ENCODE results near the gene CD59.

DNA sequence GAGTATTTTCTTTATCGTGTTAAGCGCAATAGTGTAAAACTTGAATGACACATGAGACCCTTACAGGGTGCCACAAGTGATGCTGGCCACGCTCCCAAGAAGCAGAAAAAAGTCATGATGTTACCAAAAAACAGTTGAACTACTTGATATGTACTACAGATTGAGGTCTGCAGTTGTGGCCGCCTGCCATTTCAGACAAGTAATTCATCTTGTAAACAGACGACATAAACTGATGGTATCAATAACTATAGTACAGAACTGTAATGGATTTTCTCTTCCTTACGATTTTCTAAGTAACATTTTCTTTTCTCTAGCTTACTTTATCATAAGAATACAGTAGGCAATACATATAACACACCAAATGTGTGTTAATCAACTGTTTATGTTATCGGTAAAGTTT is 5.5 kb downstream of the CD59 start:
- TF ChIP-seq, protein P1, sequence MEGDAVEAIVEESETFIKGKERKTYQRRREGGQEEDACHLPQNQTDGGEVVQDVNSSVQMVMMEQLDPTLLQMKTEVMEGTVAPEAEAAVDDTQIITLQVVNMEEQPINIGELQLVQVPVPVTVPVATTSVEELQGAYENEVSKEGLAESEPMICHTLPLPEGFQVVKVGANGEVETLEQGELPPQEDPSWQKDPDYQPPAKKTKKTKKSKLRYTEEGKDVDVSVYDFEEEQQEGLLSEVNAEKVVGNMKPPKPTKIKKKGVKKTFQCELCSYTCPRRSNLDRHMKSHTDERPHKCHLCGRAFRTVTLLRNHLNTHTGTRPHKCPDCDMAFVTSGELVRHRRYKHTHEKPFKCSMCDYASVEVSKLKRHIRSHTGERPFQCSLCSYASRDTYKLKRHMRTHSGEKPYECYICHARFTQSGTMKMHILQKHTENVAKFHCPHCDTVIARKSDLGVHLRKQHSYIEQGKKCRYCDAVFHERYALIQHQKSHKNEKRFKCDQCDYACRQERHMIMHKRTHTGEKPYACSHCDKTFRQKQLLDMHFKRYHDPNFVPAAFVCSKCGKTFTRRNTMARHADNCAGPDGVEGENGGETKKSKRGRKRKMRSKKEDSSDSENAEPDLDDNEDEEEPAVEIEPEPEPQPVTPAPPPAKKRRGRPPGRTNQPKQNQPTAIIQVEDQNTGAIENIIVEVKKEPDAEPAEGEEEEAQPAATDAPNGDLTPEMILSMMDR (IDR thresholded peaks at IDR 0.05 in 8 of 11, conservative IDR thresholded peaks at IDR 0.05 in 3 of 11), result no peak
- TF ChIP-seq POLR2AphosphoS5 (IDR thresholded peaks at IDR 0.05) (no peak), POLR2A (IDR thresholded peaks at IDR 0.05) (no peak)
